Thyroid gland (tissue), 4 donors: ENCODE measurements around the gene KCTD21.

Source experiments
- CTCF ChIP-seq, 6 experiments: fragments of 200-600 bp in 3 of 6; fragments of 450-650 bp in 3 of 6; sonication (generic) in 3 of 6; IDR thresholded peaks; one replicate each; pipeline ENCODE4 v1.5.1; 2016 to 2019; ENCODE audit warnings: antibody characterized with exemption in 6 of 6, mild to moderate bottlenecking in 2 of 6, inconsistent platforms in 1 of 6, moderate library complexity in 1 of 6
- POLR2A ChIP-seq, 2 donors: fragments of 450-650 bp; IDR thresholded peaks; one replicate each; pipeline ENCODE4 v1.6.1; 2017; ENCODE audit warnings: antibody characterized with exemption in 2 of 2, mild to moderate bottlenecking in 2 of 2, moderate library complexity in 1 of 2

GRCh38 chr11:78189174-78189724 is 823 bp upstream of the KCTD21 start:
- TF ChIP-seq CTCF (IDR thresholded peaks at IDR 0.05) = no peak
- TF ChIP-seq POLR2A (IDR thresholded peaks at IDR 0.05) = no peak
